ENCODE data around the gene TWNK. TPM values are rescaled to one million over a fixed set of nuclear protein-coding genes. Genes with fewer than 3 reads are reported as not detected.

TWNK gene
- total RNA-seq, 4 donors from 2014 or later, result 7.6 to 9.0 (median 8.1) TPM

- 62% methylated on average over 7 of the region's 7 CpGs for WGBS
- H3K36me3 ChIP-seq, result no peaks in the 10 kb centered on the region
- no peaks in the 10 kb centered on the region for H3K27me3 ChIP-seq
- no peak overlapping the region for H3K27ac ChIP-seq
- peaks cover 29% of the 10 kb centered on the region for H3K4me1 ChIP-seq
- H3K9me3 ChIP-seq, result no peaks in the 10 kb centered on the region
- DNase-seq (ENCODE audit: low spot score in 2 of 2), result no peak
- TF ChIP-seq EP300 (IDR thresholded peaks at IDR 0.05), result no peak
- TF ChIP-seq, protein P1, sequence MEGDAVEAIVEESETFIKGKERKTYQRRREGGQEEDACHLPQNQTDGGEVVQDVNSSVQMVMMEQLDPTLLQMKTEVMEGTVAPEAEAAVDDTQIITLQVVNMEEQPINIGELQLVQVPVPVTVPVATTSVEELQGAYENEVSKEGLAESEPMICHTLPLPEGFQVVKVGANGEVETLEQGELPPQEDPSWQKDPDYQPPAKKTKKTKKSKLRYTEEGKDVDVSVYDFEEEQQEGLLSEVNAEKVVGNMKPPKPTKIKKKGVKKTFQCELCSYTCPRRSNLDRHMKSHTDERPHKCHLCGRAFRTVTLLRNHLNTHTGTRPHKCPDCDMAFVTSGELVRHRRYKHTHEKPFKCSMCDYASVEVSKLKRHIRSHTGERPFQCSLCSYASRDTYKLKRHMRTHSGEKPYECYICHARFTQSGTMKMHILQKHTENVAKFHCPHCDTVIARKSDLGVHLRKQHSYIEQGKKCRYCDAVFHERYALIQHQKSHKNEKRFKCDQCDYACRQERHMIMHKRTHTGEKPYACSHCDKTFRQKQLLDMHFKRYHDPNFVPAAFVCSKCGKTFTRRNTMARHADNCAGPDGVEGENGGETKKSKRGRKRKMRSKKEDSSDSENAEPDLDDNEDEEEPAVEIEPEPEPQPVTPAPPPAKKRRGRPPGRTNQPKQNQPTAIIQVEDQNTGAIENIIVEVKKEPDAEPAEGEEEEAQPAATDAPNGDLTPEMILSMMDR (IDR thresholded peaks at IDR 0.05), result no peak
- H3K4me3 ChIP-seq, result no peak overlapping the region
These were observed 41.3 kb downstream of the TWNK start for GRCh38 chr10:101028446-101029337.

GRCh38 chr10:101029520-101030295, 42.4 kb downstream of the TWNK start:
- H3K9me3 ChIP-seq, result no peaks in the 10 kb centered on the region
- H3K4me3 ChIP-seq, result no peak overlapping the region
- H3K4me1 ChIP-seq, result peaks cover 34% of the 10 kb centered on the region
- TF ChIP-seq POLR2A (IDR thresholded peaks at IDR 0.05) (no peak), EP300 (IDR thresholded peaks at IDR 0.05) (no peak), POLR2AphosphoS5 (IDR thresholded peaks at IDR 0.05) (no peak)
- TF ChIP-seq, protein P1 (IDR thresholded peaks at IDR 0.05), result no peak
- no peak overlapping the region for H3K27ac ChIP-seq
- H3K27me3 ChIP-seq, result no peaks in the 10 kb centered on the region
- DNase-seq (ENCODE audit: low spot score in 2 of 2), result no peak
- WGBS, result 75% methylated on average over 9 of the region's 27 CpGs
- peaks cover 3% of the 10 kb centered on the region for H3K36me3 ChIP-seq

- peak overlapping the region; percentile 98 for H3K27ac ChIP-seq
- TF ChIP-seq, protein P1 (IDR thresholded peaks at IDR 0.05), result no peak
- TF ChIP-seq EP300 (IDR thresholded peaks at IDR 0.05), result no peak
- no peak for TF ChIP-seq POLR2A (IDR thresholded peaks at IDR 0.05)
- no peak for TF ChIP-seq POLR2AphosphoS5 (IDR thresholded peaks at IDR 0.05)
- peaks cover 12% of the 10 kb centered on the region for H3K36me3 ChIP-seq
- WGBS, result 23% methylated on average over 12 of the region's 25 CpGs
- peak overlapping the region; percentile 87 for H3K4me3 ChIP-seq
- no peak for DNase-seq (ENCODE audit: low spot score in 2 of 2)
- no peaks in the 10 kb centered on the region for H3K27me3 ChIP-seq
- H3K4me1 ChIP-seq, result peaks cover 34% of the 10 kb centered on the region
- no peaks in the 10 kb centered on the region for H3K9me3 ChIP-seq
These were observed 43.3 kb downstream of the TWNK start for GRCh38 chr10:101030496-101031127.

- Histone ChIP-seq H3K36me3 (peaks cover 18% of the 10 kb centered on the region), H3K27me3 (no peaks in the 10 kb centered on the region), H3K4me3 (peak within 1 kb of the TSS; percentile 87), H3K27ac (peak within 1 kb of the TSS; percentile 98), H3K9me3 (no peaks in the 10 kb centered on the region), H3K4me1 (peaks cover 34% of the 10 kb centered on the region)
- peak; percentile 97 for DNase-seq (ENCODE audit: low spot score in 2 of 2)
- 0% methylated on average over 8 of the region's 38 CpGs for WGBS
- TF ChIP-seq POLR2AphosphoS5 (IDR thresholded peaks at IDR 0.05) (no peak), POLR2A (IDR thresholded peaks at IDR 0.05) (no peak), EP300 (IDR thresholded peaks at IDR 0.05) (no peak)
- TF ChIP-seq, protein P1 (IDR thresholded peaks at IDR 0.05), result no peak
These were observed 43.9 kb downstream of the TWNK start, which contains the start of the genes PDZD7 and SFXN3 for GRCh38 chr10:101031128-101031795. Gene PDZD7 (minus strand): TSS chr10:101031129. CDS start chr10:101030219, 910 bp downstream. Gene SFXN3 (plus strand): TSS chr10:101031234. CDS start chr10:101034695, 3,461 bp downstream.

All from suprapubic skin (tissue), 4 donors.